Sigmoid colon (tissue), 7 donors: ENCODE results near the gene GP5. TPM values are rescaled to one million over a fixed set of nuclear protein-coding genes. Genes with fewer than 3 reads are reported as not detected.

ENCODE experiments used
- DNase-seq: peaks from one replicate; pipeline ENCODE4 v3.0.0-alpha.2; 2019
- H3K27ac ChIP-seq, 4 donors: fragments of 200-600 bp; sonication (generic); one replicate each; pipeline ENCODE4 v1.5.1; 2016 to 2019; ENCODE audit warnings: mild to moderate bottlenecking in 1 of 4
- H3K27me3 ChIP-seq, 3 donors: fragments of 200-600 bp; sonication (generic); one replicate each; pipeline ENCODE4 v1.5.1; 2019; ENCODE audit warnings: mild to moderate bottlenecking in 1 of 3
- H3K36me3 ChIP-seq, 4 donors: fragments of 200-600 bp; sonication (generic); one replicate each; pipeline ENCODE4 v1.5.1; 2016 to 2019
- H3K4me1 ChIP-seq, 4 donors: fragments of 200-600 bp; sonication (generic); one replicate each; pipeline ENCODE4 v1.5.1; 2017 to 2019
- H3K4me3 ChIP-seq, 4 donors: fragments of 200-600 bp; sonication (generic); one replicate each; pipeline ENCODE4 v1.5.1; 2017 to 2019; ENCODE audit warnings: mild to moderate bottlenecking in 2 of 4, moderate library complexity in 1 of 4
- H3K9me3 ChIP-seq, 4 donors: fragments of 200-600 bp in 3 of 4; sonication (generic) in 3 of 4; one replicate each; pipeline versions ENCODE4 v1.5.1 to v1.6.1; 2013 to 2019
- EP300 ChIP-seq, 4 donors: sonication (generic); formaldehyde crosslinking; IDR thresholded peaks; one replicate each; pipeline ENCODE4 v1.6.1; 2017; ENCODE audit warnings: antibody characterized with exemption in 4 of 4
- POLR2A ChIP-seq, 2 donors: fragments of 450-650 bp; IDR thresholded peaks; one replicate each; pipeline ENCODE4 v1.6.1; 2016; ENCODE audit warnings: antibody characterized with exemption in 2 of 2, mild to moderate bottlenecking in 2 of 2, moderate library complexity in 2 of 2
- POLR2AphosphoS5 ChIP-seq, 4 donors: sonication (generic); formaldehyde crosslinking; IDR thresholded peaks; one replicate each; pipeline ENCODE4 v1.6.1; 2017; ENCODE audit warnings: antibody characterized with exemption in 4 of 4
- WGBS, 2 donors: extraction: QIAGEN DNeasy Blood & Tissue Kit; methylation state at CpG; one replicate each; pipeline ENCODE4 v1.1.7; 2013; 5-methylcytosine and 5-hydroxymethylcytosine counted together
- intact Hi-C: fragments of 100-400 bp; cut with DNase I; formaldehyde crosslinking; loops from one replicate; pipeline ENCODE4 v1.15.1; 2023
- polyA plus RNA-seq, 3 donors: library from polyadenylated mRNA; stranded (reverse); fragments of 200-250 nt; gene quantifications; one replicate each; pipeline ENCODE4 v1.2.3, GENCODE V29; 2013
- total RNA-seq, 4 donors: library from RNA; depleted of rRNA; stranded (reverse); fragments of >200 nt; gene quantifications; one replicate each; pipeline ENCODE4 v1.1.0, GENCODE V29; 2016
- TF ChIP-seq, protein P1 (sequence below), 4 experiments: fragments of 450-650 bp in 3 of 4; fragments of 200-600 bp in 1 of 4; IDR thresholded peaks; one replicate each; pipeline ENCODE4 v1.5.1; 2016 to 2019; ENCODE audit warnings: antibody characterized with exemption in 4 of 4, mild to moderate bottlenecking in 3 of 4, moderate library complexity in 2 of 4
- donor health status: healthy with polysubstance abuse.
- donor health status: Bipolar disorder and iron deficiency.
- donor health status: healthy.

GP5 gene
- total and polyA plus RNA-seq, 7 donors, result 0.14 to 0.69 TPM; not detected in 5

DNA sequence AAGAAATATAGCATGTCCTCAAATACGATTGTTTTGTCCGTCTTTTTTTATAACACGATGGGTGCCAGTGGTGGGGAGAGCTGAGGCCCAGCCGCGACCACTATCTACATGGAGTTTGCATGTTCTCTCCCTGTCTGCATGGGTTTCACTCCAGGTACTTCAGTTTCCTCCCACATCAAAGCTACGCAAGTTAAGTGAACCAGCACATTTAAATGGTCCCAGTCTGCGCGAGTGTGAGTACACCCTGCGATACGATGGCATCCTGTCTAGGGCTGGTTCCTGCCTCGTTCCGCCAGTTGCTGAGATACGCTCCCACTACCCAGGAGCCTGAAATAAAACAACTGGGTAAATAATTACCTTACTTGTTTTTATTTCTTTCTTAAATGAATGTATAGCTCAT is 47.1 kb upstream of the GP5 start:
- 92 to 95% methylated on average over 13 of the region's 13 CpGs for WGBS, 2 donors
- Histone ChIP-seq H3K9me3 (no peaks in the 10 kb centered on the region), H3K4me1 (no peaks in the 10 kb centered on the region), H3K27ac (no peak overlapping the region), H3K4me3 (no peak overlapping the region), H3K36me3 (peaks cover 14 to 79% (median 28%) of the 10 kb centered on the region in 4 donors), H3K27me3 (no peaks in the 10 kb centered on the region)
- intact Hi-C loops, result no loop called here
- DNase-seq, result no peak
- TF ChIP-seq, protein P1, sequence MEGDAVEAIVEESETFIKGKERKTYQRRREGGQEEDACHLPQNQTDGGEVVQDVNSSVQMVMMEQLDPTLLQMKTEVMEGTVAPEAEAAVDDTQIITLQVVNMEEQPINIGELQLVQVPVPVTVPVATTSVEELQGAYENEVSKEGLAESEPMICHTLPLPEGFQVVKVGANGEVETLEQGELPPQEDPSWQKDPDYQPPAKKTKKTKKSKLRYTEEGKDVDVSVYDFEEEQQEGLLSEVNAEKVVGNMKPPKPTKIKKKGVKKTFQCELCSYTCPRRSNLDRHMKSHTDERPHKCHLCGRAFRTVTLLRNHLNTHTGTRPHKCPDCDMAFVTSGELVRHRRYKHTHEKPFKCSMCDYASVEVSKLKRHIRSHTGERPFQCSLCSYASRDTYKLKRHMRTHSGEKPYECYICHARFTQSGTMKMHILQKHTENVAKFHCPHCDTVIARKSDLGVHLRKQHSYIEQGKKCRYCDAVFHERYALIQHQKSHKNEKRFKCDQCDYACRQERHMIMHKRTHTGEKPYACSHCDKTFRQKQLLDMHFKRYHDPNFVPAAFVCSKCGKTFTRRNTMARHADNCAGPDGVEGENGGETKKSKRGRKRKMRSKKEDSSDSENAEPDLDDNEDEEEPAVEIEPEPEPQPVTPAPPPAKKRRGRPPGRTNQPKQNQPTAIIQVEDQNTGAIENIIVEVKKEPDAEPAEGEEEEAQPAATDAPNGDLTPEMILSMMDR (IDR thresholded peaks at IDR 0.05), result no peak
- TF ChIP-seq EP300 (IDR thresholded peaks at IDR 0.05) (no peak), POLR2AphosphoS5 (IDR thresholded peaks at IDR 0.05) (no peak), POLR2A (IDR thresholded peaks at IDR 0.05) (no peak)

DNA sequence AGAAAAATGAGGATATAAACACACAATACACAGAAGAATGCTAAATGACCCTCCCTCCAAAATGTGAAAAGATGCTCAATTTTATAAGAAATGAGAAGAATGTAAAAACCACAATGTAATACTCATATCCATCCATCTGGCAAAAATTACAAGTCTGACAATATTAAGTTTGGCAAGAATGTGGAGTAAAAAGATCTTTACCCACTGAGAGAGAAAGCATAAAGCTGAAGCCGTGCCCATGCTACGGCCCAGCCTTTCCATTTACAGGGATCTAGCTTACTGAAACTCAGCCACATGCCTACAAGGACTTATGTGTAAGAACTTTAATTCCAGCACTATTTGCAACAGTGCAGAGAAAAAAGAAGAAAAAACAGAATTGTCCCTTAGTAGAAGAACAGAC is 44.8 kb upstream of the GP5 start:
- intact Hi-C loops, result no loop called here
- Histone ChIP-seq H3K36me3 (peaks cover 2 to 67% (median 16%) of the 10 kb centered on the region in 4 donors), H3K4me3 (no peak overlapping the region), H3K27me3 (no peaks in the 10 kb centered on the region), H3K4me1 (no peaks in the 10 kb centered on the region), H3K9me3 (no peaks in the 10 kb centered on the region), H3K27ac (no peak overlapping the region)
- DNase-seq, result no peak
- TF ChIP-seq, protein P1 (IDR thresholded peaks at IDR 0.05), result no peak
- WGBS, 2 donors, result 86 to 96% methylated on average over 2 of the region's 2 CpGs

DNA sequence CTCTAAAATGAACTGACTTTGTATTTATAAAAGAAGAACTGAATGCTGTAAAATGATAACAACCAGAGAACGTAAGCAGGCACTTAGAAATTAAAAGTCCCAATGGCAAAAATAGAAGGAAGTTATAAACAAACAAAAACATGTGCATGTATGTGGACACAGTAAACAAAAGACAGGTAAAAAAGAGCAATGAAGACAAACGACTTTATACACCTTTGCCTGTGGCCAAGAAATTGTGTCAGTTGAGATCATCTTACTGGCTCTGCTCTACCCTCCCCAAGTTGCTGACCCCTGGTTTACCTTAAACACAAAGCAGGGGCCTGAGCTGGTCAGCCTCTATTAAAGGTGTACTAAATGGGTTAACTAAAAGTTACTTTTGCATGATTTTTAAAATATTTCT is 41.7 kb upstream of the GP5 start:
- no peak overlapping the region for H3K27ac ChIP-seq
- H3K36me3 ChIP-seq, result peaks cover 2 to 64% (median 20%) of the 10 kb centered on the region in 4 donors
- H3K4me3 ChIP-seq, result no peak overlapping the region
- 21 to 56% methylated on average over 2 of the region's 2 CpGs for WGBS, 2 donors
- intact Hi-C loops, result no loop called here
- H3K27me3 ChIP-seq, result no peaks in the 10 kb centered on the region
- no peak for DNase-seq
- H3K4me1 ChIP-seq, result no peaks in the 10 kb centered on the region
- TF ChIP-seq POLR2AphosphoS5 (IDR thresholded peaks at IDR 0.05), result no peak
- no peaks in the 10 kb centered on the region for H3K9me3 ChIP-seq

DNA sequence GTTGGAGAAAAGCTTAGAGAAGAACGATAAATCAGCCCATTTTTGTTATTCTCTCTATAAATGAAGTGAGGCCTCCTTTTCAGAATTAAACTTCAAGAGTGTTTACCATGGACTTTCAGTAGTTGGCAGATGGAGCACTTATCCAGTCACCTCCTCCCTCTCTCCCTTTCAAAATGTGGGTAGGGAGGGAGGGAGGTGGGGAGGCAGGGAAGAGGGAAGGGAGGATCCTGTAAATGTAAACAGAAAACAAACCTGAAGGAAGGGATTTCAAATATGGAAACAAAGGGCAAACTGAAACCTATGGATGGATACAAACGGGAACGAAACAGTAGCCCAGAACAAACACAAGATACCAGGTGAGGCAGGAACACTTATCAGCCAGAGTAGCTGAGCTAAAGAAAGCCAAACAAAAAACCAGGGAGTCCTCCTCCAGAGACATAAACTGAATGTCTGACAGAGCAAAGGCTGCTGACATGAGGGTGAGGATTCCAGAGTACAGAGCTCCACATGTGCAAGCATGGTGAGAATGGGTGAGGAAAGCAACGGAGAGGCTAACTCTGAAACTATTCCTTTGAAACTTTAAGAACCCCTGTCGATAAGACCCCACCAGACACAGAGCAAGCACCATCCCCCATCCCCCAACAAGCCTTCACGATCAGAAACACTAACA is 41.0 kb upstream of the GP5 start:
- Histone ChIP-seq H3K9me3 (no peaks in the 10 kb centered on the region), H3K27ac (no peak overlapping the region), H3K27me3 (no peaks in the 10 kb centered on the region), H3K4me3 (no peak overlapping the region), H3K36me3 (peaks cover 2 to 64% (median 26%) of the 10 kb centered on the region in 4 donors), H3K4me1 (no peaks in the 10 kb centered on the region)
- TF ChIP-seq, protein P1 (IDR thresholded peaks at IDR 0.05), result no peak
- TF ChIP-seq POLR2AphosphoS5 (IDR thresholded peaks at IDR 0.05) (no peak), EP300 (IDR thresholded peaks at IDR 0.05) (no peak), POLR2A (IDR thresholded peaks at IDR 0.05) (no peak)
- WGBS, 2 donors, result 61 to 75% methylated on average over 6 of the region's 6 CpGs
- no peak for DNase-seq
- intact Hi-C loops, result no loop called here

DNA sequence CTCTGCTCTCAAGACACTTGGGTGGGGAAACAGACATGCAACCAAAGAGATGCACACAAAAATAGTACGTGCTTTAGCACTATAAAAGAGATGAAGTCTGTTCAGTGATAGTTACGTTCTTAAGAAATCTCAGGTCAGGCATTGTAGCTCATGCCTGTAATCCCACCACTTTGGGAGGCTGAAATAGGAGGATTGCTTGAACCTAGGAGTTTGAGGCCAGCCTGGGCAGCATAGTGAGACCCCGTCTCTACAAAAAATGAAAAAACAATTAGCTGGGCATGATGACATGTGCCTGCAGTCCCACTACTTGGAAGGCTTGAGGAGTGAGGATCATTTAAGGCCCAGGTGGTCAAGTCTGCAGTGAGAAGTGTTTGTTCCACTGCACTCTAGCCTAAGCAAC is 35.4 kb upstream of the GP5 start:
- 94 to 96% methylated on average over 3 of the region's 3 CpGs for WGBS, 2 donors
- Histone ChIP-seq H3K36me3 (peaks cover 12 to 84% (median 33%) of the 10 kb centered on the region in 4 donors), H3K4me3 (no peak overlapping the region)

More for the DNA sequence above, 35.4 kb upstream of the GP5 start:
- Histone ChIP-seq H3K9me3 (no peaks in the 10 kb centered on the region), H3K4me1 (no peaks in the 10 kb centered on the region), H3K27ac (no peak overlapping the region), H3K27me3 (no peaks in the 10 kb centered on the region)
- DNase-seq, result no peak
- TF ChIP-seq, protein P1 (IDR thresholded peaks at IDR 0.05), result no peak
- TF ChIP-seq POLR2A (IDR thresholded peaks at IDR 0.05) (no peak), POLR2AphosphoS5 (IDR thresholded peaks at IDR 0.05) (no peak), EP300 (IDR thresholded peaks at IDR 0.05) (no peak)
- intact Hi-C loops, result no loop called here
